Osteocyte (in vitro differentiated cells): Measurements from ENCODE around the gene CD44. TPM values are rescaled to one million over a fixed set of nuclear protein-coding genes. Genes with fewer than 3 reads are reported as not detected.

Experiments
- DNase-seq: peaks from one replicate; pipeline ENCODE4 v3.0.0; 2021; ENCODE audit warnings: mixed read lengths; ENCODE audit not compliant: unreplicated experiment; ENCODE audit errors: extremely low spot score
- H3K27ac Mint-ChIP-seq: one replicate; pipeline ENCODE4 v1.8.0; 2021; ENCODE audit warnings: mild to moderate bottlenecking, mixed read lengths; ENCODE audit not compliant: unreplicated experiment
- H3K27me3 Mint-ChIP-seq: one replicate; pipeline ENCODE4 v1.8.0; 2021; ENCODE audit warnings: mixed read lengths; ENCODE audit not compliant: unreplicated experiment
- H3K36me3 Mint-ChIP-seq: one replicate; pipeline ENCODE4 v1.8.0; 2021; ENCODE audit warnings: mixed read lengths; ENCODE audit not compliant: unreplicated experiment
- H3K4me1 Mint-ChIP-seq: one replicate; pipeline ENCODE4 v1.8.0; 2021; ENCODE audit warnings: mixed read lengths; ENCODE audit not compliant: unreplicated experiment
- H3K4me3 Mint-ChIP-seq: one replicate; pipeline ENCODE4 v1.8.0; 2021; ENCODE audit warnings: mild to moderate bottlenecking, moderate library complexity, mixed read lengths; ENCODE audit not compliant: unreplicated experiment
- H3K9me3 Mint-ChIP-seq: one replicate; pipeline ENCODE4 v1.8.0; 2021; ENCODE audit warnings: mixed read lengths; ENCODE audit not compliant: unreplicated experiment
- CTCF ChIP-seq: fragments of 200-600 bp; sonication (generic); IDR thresholded peaks from 2 replicates; pipeline ENCODE4 v1.5.0; 2021; ENCODE audit warnings: antibody characterized with exemption, mild to moderate bottlenecking, moderate library complexity
- total RNA-seq: library from RNA; stranded (reverse); gene quantifications from 2 replicates; pipeline ENCODE4 v1.2.1, GENCODE V29; 2021

The CD44 gene
- total RNA-seq, 1 donor from 2014 or later, result 283 TPM

- Mint-ChIP-seq H3K9me3 (no peaks in the 10 kb centered on the region), H3K36me3 (peaks cover 39% of the 10 kb centered on the region), H3K27me3 (no peaks in the 10 kb centered on the region), H3K4me1 (peaks cover 44% of the 10 kb centered on the region), H3K4me3 (no peak overlapping the region), H3K27ac (peak overlapping the region; percentile 39)
- no peak for DNase-seq
- TF ChIP-seq CTCF, result no peak
Measured at GRCh38 chr11:35179466-35180135, 40.6 kb downstream of the CD44 start.

DNA sequence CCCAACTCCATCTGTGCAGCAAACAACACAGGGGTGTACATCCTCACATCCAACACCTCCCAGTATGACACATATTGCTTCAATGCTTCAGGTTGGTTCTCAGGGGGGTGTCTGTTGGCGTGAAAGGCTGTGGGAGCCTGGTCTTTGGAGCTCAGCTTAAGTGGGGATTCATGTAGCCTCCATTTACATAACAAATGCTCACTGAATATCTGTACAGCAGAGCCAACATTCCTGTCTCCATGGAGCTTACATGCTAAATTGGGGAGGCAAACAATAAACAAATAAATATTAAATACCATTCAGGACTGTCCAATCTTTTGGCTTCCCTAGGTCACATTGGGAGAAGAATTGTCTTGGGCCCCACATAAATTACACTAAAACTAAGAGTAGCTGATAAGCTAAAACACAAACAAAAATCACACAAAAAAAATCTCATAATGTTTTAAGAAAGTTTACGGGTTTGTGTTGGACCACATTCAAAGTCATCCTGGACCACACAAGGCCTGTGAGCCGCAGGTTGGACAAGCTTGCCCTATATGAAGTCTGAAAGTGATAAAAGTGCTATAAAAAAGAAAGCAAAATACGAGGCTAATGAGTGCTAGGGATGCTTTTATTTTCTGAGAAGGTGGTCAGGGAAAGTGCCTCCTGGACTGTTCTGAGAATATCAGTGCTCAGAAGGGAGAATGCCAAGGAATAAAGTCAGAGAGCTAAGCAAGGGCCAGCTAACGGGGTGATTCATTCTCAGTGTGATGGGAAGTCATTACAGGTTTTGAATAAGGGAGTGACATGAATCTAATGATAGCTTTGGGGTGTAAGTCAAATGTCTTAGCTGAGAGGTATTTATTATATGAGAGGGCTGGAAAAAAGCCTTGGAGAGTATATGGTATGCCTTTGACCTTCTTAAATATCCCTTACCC, 41.6 kb downstream of the CD44 start:
- no peaks in the 10 kb centered on the region for H3K9me3 Mint-ChIP-seq
- TF ChIP-seq CTCF, result no peak
- H3K27ac Mint-ChIP-seq, result peak overlapping the region; percentile 39
- H3K4me3 Mint-ChIP-seq, result no peak overlapping the region
- no peaks in the 10 kb centered on the region for H3K27me3 Mint-ChIP-seq
- peaks cover 34% of the 10 kb centered on the region for H3K4me1 Mint-ChIP-seq
- no peak for DNase-seq
- H3K36me3 Mint-ChIP-seq, result peaks cover 37% of the 10 kb centered on the region

DNA sequence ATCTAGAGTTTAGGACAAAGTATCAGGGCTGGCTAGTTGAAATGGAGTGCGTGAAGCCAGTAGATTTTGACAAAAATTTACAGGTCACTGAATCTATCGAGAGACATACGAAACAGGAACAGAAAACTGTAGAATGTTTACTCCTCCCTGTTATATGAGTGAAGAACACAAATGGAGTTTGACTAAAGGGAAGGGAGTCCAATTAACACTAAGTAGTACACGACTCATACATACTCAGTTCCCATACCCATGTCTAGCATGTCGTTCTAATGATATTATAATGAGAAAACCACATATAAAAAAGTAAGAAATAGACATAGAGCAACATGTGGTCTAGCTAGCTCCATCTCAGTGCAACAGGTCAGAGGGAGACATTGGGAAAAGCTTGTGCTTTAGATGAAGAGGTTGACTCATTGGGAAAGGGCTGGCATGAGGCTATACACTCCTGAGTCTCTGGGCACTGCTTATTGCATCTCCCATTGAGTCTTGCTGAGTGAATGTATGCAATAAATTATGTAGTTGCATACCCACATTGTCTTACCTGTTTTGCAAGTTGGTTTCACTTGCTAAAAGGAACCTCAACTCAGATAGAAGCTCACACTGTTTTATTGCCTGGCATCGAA, 43.5 kb downstream of the CD44 start:
- H3K36me3 Mint-ChIP-seq, result peaks cover 34% of the 10 kb centered on the region
- H3K9me3 Mint-ChIP-seq, result no peaks in the 10 kb centered on the region
- DNase-seq, result no peak
- H3K27ac Mint-ChIP-seq, result no peak overlapping the region
- no peak for TF ChIP-seq CTCF
- H3K27me3 Mint-ChIP-seq, result no peaks in the 10 kb centered on the region
- peaks cover 26% of the 10 kb centered on the region for H3K4me1 Mint-ChIP-seq
- no peak overlapping the region for H3K4me3 Mint-ChIP-seq

GRCh38 chr11:35183326-35183925, 44.5 kb downstream of the CD44 start:
- Mint-ChIP-seq H3K27me3 (no peaks in the 10 kb centered on the region), H3K36me3 (peaks cover 40% of the 10 kb centered on the region), H3K27ac (peak overlapping the region; percentile 13), H3K4me1 (peaks cover 25% of the 10 kb centered on the region), H3K4me3 (no peak overlapping the region), H3K9me3 (no peaks in the 10 kb centered on the region)
- no peak for DNase-seq
- TF ChIP-seq CTCF, result no peak
